Lung microvascular endothelial cell (primary cell): Measurements from ENCODE around the gene MCFD2. TPM values are rescaled to one million over a fixed set of nuclear protein-coding genes. Genes with fewer than 3 reads are reported as not detected.

ENCODE experiments used
- DNase-seq, 2 donors: peaks; one replicate each; pipeline versions ENCODE4 v3.0.0 to v3.0.0-alpha.2; 2010; ENCODE audit warnings: low read depth in 2 of 2
- total RNA-seq: library from RNA; depleted of rRNA; stranded (reverse); fragments of >200 nt; gene quantifications from 2 replicates; pipeline ENCODE4 v1.2.1, GENCODE V29; 2014

MCFD2 gene
- 161 and 185 TPM in 2 replicates for total RNA-seq

DNA sequence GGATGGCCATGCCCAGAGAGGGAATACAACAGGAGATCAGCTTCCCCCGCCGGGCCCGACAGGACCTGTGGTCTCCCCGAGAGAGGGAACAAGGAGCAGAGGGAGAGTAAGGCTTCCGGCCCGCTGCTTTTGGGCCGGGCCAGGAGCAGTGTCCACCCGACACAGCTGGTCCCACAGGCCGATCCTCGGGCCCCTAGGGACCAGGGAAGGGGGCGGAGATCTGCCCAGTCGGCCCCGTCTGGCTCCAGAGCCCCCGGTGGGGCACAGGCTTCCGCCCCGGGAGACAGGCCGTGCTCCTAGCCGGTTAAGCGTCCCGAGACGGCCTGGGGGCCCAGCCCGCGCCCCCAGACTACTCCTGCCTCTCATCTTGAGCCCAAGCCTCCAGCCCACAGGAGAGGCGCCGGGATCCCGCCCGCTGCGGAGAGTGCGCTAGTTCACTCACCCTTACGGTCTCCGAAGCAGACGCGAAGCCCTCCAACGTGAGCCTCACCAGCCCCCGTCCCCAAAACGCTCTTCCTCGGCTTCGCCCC, at the start of gene MCFD2:
MCFD2 (minus strand) TSS at position 526 of the 530 bp plus-strand sequence. CDS start 6,635 bp downstream, outside the sequence.
- DNase-seq, result no peak

- peak in 1 of 2 donors; percentile 79 for DNase-seq
These were observed 49.4 kb upstream of the MCFD2 start for GRCh38 chr2:46964835-46965560.

DNA sequence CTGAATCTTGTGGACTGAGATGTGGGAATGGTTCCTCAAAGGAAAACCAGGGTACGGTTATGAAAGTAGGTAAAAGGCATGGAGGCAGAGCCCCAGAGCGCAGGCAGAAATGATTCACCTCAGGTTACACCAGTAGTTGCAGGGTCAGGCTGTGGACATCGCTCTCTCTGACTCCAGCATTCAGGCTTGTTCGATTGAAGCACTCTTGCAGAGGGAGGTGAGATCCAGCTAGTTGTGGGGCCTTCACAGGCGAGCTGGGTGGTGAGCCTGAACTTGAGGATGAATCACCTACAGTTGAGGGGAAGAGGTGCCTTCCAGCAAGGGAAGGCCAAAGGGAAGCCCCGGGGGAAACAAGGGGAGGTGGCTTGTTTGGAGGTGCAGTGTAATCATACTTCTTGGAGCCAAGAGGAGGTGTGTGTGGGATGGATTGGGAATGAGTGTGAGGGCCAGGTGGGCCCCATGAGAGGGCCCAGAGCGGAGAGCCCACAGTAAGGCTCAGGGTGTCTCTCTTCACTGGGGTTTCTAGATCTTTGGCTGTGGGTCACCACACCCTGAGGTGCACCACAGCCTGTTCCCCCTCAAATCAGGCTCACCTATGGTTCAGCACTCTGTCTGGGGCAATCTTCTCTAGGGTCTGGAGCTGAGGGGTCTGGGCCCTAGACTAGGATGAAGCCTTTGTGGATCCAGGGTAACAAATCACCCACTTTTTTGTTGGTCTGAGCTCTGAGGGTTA, 48.5 kb upstream of the MCFD2 start:
- DNase-seq, result peak in 1 of 2 donors; percentile 38

- no peak for DNase-seq
These were observed 47.6 kb upstream of the MCFD2 start for GRCh38 chr2:46963210-46963609.

- no peak for DNase-seq
These were observed 47.1 kb upstream of the MCFD2 start for GRCh38 chr2:46962751-46963150.

DNA sequence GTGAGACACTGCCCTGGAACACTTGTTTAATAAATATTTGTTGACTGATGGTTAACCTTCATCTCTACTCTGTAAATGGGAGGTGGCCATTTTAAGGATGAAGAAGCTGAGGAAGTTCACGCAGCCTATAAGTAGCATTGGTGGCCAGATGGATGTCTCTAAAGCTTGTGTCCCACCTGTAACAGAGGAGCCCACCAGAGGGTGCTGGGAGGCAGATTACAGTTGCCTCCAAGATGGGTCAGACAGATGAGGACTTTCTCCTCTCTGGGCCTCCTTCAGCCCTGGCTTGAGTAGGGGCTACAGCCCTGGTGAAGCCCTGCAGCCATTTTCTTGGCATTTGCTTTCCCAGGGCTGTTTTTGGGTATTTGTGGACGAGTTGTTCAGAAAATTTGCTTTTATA, 45.0 kb upstream of the MCFD2 start:
- DNase-seq, result no peak

DNA sequence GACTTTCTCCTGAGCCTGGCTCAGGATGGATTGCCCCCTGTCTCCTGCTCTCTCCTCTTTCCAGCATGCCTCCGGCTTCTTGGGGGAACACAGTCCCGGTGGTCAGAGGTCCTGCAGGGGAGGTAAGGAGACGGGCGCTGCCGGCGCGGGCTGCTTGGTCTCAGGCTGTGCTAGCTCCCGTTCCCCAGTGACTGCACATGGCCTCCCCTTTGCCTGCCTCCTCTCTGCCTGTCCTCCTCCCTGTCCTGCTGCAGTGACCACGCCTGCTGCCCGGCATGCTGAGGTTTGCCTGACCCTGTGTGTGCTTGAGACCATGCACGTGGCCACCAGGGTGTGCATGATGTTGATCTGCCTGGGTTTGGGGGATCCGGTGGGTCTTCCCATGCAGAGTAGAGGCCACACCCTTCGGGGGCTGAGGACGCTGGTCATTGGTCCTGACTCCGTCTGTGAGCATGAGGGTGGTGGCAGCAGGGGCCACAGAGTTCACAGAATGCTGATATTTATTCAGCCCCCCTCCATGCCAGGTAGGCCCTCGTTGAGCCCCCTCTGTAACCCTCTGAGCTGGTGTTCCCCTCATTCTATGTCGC, 42.9 kb upstream of the MCFD2 start:
- no peak for DNase-seq

GRCh38 chr2:46956981-46957531, 41.5 kb upstream of the MCFD2 start:
- DNase-seq, result no peak

DNA sequence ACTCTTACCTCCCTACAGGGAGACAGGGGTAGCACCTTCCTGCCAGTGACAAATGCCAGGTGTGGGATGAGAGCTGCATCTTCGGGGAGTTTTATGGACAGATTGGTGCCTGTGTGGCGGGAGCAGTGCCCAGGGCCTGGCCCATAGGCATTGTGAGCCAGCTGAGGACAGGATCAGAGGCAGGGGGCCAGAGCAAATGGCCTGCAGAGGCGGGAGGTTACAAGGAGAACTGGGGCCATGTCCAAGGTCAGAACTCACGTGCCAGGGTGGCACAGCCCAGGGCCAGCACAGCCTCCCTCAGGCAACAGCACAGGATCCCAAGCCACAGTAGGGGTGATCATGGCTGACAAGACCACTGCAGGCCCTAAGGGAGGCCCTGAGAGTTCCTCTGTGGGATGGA, 40.2 kb upstream of the MCFD2 start:
- no peak for DNase-seq

DNA sequence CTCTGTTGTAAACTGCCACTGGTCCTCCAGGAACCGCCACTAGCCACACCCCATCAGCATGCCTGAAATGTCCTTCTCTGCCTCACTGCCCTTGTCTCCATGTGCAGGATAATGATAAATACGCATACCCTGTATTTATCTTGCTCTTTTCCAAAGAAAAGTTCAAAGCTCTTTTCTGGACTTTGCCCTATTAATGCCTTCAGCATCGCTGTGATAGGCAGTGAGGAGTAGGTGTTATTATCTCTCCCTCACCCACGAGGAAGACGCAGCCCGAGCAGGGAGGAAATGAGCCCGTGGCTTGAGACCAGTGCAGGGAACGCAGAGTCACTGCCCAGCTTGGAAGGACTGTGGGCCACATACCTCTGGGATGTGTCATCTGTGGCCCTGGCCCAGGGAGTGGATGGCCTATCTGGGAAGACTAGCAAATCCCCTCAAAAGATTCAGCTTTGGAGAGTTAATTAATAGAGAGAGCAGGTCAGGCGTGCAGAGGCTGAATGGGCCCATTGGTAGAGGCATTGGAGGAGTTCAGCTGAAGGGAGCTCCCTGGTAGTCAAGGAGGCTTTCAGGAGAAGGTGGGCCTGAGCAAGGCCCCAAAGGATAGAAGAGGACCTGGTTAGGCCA, 39.5 kb upstream of the MCFD2 start:
- peak in 1 of 2 donors; percentile 88 for DNase-seq

DNA sequence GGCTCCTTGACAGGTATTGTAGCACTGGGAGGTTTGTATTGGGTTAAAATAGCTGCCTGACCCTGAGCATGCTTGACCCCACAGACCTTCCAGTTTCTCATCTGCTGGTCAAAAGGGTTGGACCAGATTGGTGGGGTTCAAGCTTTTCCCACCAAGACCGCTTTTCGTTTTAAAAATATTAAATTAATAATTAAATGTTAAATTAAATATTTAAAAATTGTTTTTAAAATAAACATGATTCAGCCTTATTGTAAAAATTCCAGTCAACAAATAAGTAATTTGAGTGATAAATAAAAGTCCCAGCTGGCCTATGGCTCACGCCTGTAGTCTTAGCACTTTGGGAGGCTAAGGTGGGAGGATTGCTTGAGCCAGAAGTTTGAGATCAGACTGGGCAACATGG, 36.6 kb upstream of the MCFD2 start:
- no peak for DNase-seq

- DNase-seq, result no peak
These were observed 35.9 kb upstream of the MCFD2 start for GRCh38 chr2:46951290-46952064.

DNA sequence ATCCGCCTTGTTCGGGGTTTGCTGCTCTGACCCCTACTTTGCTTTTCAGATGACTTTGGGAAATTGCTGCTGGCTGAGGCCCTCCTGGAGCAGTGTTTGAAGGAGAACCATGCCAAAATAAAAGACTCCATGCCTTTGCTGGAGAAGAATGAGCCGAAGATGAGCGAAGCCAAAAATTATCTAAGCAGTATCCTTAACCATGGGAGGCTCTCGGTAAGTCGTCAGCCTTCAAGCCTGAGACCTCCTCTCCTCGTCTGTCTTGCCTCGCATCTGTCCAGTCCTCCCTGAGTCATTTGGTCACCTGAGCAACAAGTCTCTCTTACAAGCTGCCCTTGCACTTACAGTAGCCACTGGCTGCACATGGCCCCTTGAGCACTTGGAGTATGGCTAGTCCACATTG, 34.7 kb upstream of the MCFD2 start:
- DNase-seq, result no peak

- DNase-seq, result no peak
These were observed 32.2 kb upstream of the MCFD2 start for GRCh38 chr2:46947841-46948240.

DNA sequence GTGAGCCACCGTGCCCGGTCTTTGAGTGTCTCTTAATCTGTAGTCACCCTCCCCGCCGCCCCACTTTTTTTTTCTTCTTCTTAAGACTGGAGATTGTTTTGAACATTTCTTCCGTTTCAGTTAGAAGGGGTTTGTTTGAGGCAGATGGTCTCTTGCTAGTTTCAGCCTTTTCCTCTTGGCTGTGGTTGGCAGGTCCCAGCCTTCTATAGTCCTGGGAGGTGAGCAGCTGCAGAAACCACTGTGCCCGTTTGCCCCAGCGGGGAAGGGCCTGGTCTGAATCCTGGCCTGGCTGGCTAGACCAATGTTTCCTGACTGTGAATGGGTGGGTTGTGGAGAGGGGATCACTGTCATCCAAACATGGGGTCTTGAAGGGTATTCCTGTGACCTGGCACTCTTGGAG, 30.1 kb upstream of the MCFD2 start:
- DNase-seq, result no peak

DNA sequence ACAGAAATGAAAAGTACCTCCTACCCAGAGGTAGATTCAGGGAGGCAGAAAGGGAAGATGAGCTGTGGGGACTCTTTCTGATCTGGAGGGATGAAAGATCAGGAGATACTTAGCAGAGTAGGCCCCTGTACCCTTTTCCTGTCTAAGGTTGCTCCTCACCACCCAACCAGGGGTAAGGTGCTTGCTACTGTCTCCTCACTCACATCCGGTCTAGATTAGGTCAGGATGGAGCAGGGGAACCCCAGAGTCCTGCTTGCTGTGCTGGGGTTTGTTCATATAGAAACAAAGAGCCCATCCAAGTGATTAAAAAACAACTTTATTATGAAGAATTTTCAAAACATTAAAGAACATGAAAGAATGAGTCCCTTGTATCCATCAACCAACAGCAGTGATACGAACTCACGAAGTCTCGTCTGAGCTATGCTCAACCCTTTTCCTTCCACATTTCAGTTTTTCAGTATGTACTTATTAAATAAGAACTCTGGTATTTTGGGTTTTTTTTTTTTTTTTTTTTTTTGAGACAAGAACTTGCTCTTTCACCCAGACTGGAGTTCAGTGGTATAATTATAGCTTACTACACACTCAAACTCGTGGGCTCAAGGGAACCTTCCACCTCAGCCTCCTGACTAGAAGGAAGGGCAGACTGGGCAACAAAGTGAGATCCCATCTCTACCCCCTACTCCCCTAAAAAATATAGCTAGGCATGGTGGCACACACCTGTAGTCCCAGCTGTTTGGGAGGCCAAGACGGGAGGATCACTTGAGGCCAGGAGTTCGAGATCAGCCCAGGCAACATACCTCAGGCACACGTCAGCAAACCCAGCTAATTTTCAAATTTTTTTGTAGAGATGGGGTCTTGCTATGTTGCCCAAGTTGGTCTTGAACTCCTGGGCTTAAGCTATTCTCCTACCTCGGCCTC, 28.5 kb upstream of the MCFD2 start:
- DNase-seq, result no peak

DNA sequence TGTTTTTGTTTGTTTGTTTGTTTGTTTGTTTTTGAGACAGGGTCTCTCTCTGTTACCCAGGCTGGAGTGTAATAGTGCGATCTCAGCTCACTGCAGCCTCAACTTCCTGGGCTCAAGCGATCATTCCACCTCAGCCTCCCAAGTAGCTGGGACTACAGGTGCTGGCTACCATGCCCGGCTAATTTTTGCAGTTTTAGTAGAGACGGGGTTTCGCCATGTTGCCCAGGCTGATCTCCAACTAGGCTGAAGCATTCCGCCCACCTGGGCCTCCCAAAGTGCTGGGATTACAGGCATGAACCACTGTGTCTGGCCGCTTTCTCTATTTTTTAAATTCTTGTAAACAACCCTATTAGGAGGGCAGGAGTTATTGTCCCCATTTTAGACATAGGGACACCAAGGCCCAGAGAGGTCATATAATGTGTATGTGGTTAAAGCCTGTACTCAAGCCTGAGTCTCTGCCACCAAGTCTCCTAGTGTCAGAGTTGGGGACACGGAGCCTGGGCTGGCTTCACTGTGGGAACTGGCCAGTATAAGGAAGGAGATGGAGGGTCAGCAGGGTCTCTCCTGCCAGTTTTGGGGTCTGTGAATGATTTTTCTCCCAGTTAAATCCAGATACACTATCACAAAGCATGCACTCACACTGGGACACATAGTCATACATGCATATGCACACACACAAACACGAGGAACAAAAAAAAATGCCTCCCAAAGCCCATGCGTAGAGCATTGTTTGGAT, 27.5 kb upstream of the MCFD2 start:
- no peak for DNase-seq

- peak; percentile 29 for DNase-seq
These were observed 26.5 kb upstream of the MCFD2 start for GRCh38 chr2:46942143-46942526.
